ENCODE results near the gene SEMA5B.

DNA sequence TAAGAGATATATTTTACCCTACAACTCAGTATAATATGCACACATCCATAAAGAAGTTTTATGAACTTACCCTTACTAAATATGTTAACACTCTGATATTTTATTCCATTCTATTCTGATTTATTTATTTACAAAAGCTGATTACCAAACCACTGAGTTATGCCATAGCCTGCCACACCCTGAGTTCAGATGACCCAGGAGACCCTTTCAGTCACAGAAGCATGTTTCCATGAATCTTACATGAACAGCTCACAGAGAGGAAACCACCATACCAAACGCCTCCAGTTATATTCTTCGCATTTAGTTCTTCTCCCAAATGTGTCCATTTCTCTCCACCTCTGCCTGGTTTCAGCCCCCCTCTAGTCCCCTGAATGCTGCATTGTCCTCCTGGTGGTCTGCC, 103.5 kb downstream of the SEMA5B start:
- TF ChIP-seq YY1 (IDR thresholded peaks at IDR 0.05; ENCODE audit: insufficient read depth, insufficient read length) (no peak), SUZ12 (IDR thresholded peaks at IDR 0.05; ENCODE audit: extremely low read depth, insufficient read depth, insufficient read length) (no peak)

Data from NT2/D1 (cell line).